Panc1 (cell line): ENCODE data around the gene CLSTN2. TPM values are rescaled to one million over a fixed set of nuclear protein-coding genes. Genes with fewer than 3 reads are reported as not detected.

Experiments
- ATAC-seq: fragments of 200-7000 bp; cut with Tn5 transposase; 2 replicates; pipeline ENCODE4 v1.9.1; 2020; ENCODE audit warnings: mild to moderate bottlenecking, moderate library complexity
- BruUV-seq: library from RNA; stranded (reverse); fragments of 400-500 nt; replicated peaks from 2 replicates; lab custom pipeline; 2021; lab: Mats Ljungman, UMichigan
- CTCF ChIA-PET: fragments of 300-600 bp; sonication (Branson Sonifier 250); formaldehyde crosslinking; loops from one replicate; lab custom pipeline; 2022; ENCODE audit warnings: antibody characterized with exemption; lab: Charles Lee
- POLR2A ChIA-PET: fragments of 300-600 bp; sonication (Branson Sonifier 250); formaldehyde crosslinking; loops from one replicate; lab custom pipeline; 2022; ENCODE audit warnings: antibody characterized with exemption; lab: Charles Lee
- DNase-seq: peaks from one replicate; pipeline ENCODE4 v3.0.0-alpha.2; 2010; ENCODE audit warnings: low read depth, low spot score
- H3K27ac ChIP-seq: 2 replicates; pipeline ENCODE4 v1.5.1; 2011; ENCODE audit warnings: mild to moderate bottlenecking, low read length, inconsistent platforms
- H3K27me3 ChIP-seq: fragments of 200-500 bp; sonication (Bioruptor generic); 2 replicates; pipeline ENCODE4 v1.6.0; 2014; ENCODE audit warnings: low read length, inconsistent platforms; ENCODE audit not compliant: control insufficient read depth, insufficient read depth
- H3K36me3 ChIP-seq: fragments of 200-500 bp; sonication (Bioruptor generic); 2 replicates; pipeline ENCODE4 v1.5.1; 2014; ENCODE audit warnings: inconsistent platforms, mild to moderate bottlenecking, low read length, moderate library complexity; ENCODE audit not compliant: control insufficient read depth, insufficient read depth
- H3K4me1 ChIP-seq: 2 replicates; pipeline ENCODE4 v1.5.1; 2011; ENCODE audit warnings: inconsistent platforms, mild to moderate bottlenecking, low read length, moderate library complexity; ENCODE audit not compliant: control insufficient read depth, insufficient read depth
- H3K4me3 ChIP-seq, 2 experiments: 2 replicates each; pipeline ENCODE4 v1.5.1; 2011 to 2012; ENCODE audit warnings: low read depth in 2 of 2, low read length in 2 of 2, mild to moderate bottlenecking in 2 of 2, inconsistent platforms in 1 of 2, moderate library complexity in 1 of 2
- H3K9me3 ChIP-seq: fragments of 200-500 bp; sonication (Bioruptor generic); 2 replicates; pipeline ENCODE4 v1.5.1; 2014; ENCODE audit warnings: low read depth, mild to moderate bottlenecking, inconsistent platforms, low read length, moderate library complexity; ENCODE audit not compliant: control insufficient read depth, insufficient read depth
- CTCF ChIP-seq: fragments of 450-650 bp; IDR thresholded peaks from 2 replicates; pipeline ENCODE4 v1.5.1; 2017; ENCODE audit warnings: mild to moderate bottlenecking
- POLR2AphosphoS5 ChIP-seq: IDR thresholded peaks from 2 replicates; pipeline ENCODE4 v1.6.1; 2012; ENCODE audit warnings: mild to moderate bottlenecking, low read depth, low read length, moderate library complexity
- REST ChIP-seq, 2 experiments: IDR thresholded peaks; 2 replicates each; pipeline ENCODE4 v1.6.1; 2011 to 2012; ENCODE audit warnings: low read depth in 2 of 2, control low read depth in 1 of 2, low read length in 1 of 2, mild to moderate bottlenecking in 1 of 2, moderate library complexity in 1 of 2; ENCODE audit not compliant: insufficient read depth in 1 of 2
- SIN3A ChIP-seq: IDR thresholded peaks from 2 replicates; pipeline ENCODE4 v1.6.1; 2012; ENCODE audit warnings: low read depth, mild to moderate bottlenecking, low read length, moderate library complexity, borderline replicate concordance; ENCODE audit not compliant: insufficient read depth
- TCF7L2 ChIP-seq: IDR thresholded peaks from 2 replicates; pipeline ENCODE4 v1.6.1; 2011; ENCODE audit warnings: mild to moderate bottlenecking, low read depth, low read length, inconsistent platforms
- in situ Hi-C: cut with HindIII; loops from 2 replicates; pipeline ENCODE4 v1.10.0; 2016; ENCODE audit warnings: low sequenced_read_pairs, low pct_unique_long_range_greater_than_20kb
- intact Hi-C: fragments of 100-400 bp; cut with micrococcal nuclease; formaldehyde crosslinking; loops from one replicate; pipeline ENCODE4 v1.10.0; 2022; ENCODE audit not compliant: unreplicated experiment
- total RNA-seq: library from RNA; stranded (reverse); gene quantifications from one replicate; pipeline ENCODE4 v1.2.1, GENCODE V29; 2021; ENCODE audit not compliant: unreplicated experiment

The CLSTN2 gene
- total RNA-seq, 1 experiment from 2014 or later, result 0.03 TPM

- Histone ChIP-seq H3K9me3 (no peaks in the 10 kb centered on the region), H3K27ac (no peak overlapping the region), H3K36me3 (no peaks in the 10 kb centered on the region), H3K4me3 (no peak overlapping the region), H3K4me1 (no peaks in the 10 kb centered on the region), H3K27me3 (peaks cover 4% of the 10 kb centered on the region; the same call in 1 of the 2 replicates)
- TF ChIP-seq TCF7L2 (no peak), CTCF (no peak), SIN3A (no peak), REST (IDR thresholded peaks at IDR 0.05; ENCODE audit: insufficient read depth in 1 of 2, low read depth in 2 of 2, low read length in 1 of 2) (no peak), POLR2AphosphoS5 (no peak)
- ChIA-PET CTCF (no interaction called here), POLR2A (no interaction called here)
- no peak for ATAC-seq
- no peak for DNase-seq
- no TSS peak for BruUV-seq
- in situ Hi-C loops, result no loop called here
- intact Hi-C loops, result no loop called here
Measured at GRCh38 chr3:139985576-139985975, 50.6 kb downstream of the CLSTN2 start.

- in situ Hi-C loops, result no loop called here
- TF ChIP-seq REST (IDR thresholded peaks at IDR 0.05; ENCODE audit: insufficient read depth in 1 of 2, low read depth in 2 of 2, low read length in 1 of 2) (no peak), TCF7L2 (no peak), POLR2AphosphoS5 (no peak), SIN3A (no peak), CTCF (no peak)
- DNase-seq (no peak), ATAC-seq (no peak)
- CTCF ChIA-PET, result no interaction called here
- no peak overlapping the region for H3K27ac ChIP-seq
- H3K36me3 ChIP-seq, result no peaks in the 10 kb centered on the region
- H3K4me1 ChIP-seq, result no peaks in the 10 kb centered on the region
- H3K4me3 ChIP-seq, result no peak overlapping the region
- no TSS peak for BruUV-seq
- POLR2A ChIA-PET, result no interaction called here
- H3K9me3 ChIP-seq, result no peaks in the 10 kb centered on the region
- intact Hi-C loops, result no loop called here
- peaks cover 4% of the 10 kb centered on the region; the same call in 1 of the 2 replicates for H3K27me3 ChIP-seq
Measured at GRCh38 chr3:139987908-139988307, 52.9 kb downstream of the CLSTN2 start.
